HG03025 (cell line): ENCODE results near the gene NEMP1.
"Not testable (repeated sequence)": the region's sequence is repeated elsewhere in the genome, so short reads cannot be mapped to it uniquely, and the experiment has no call there.

Experiments used
- ATAC-seq: cut with Tn5 transposase; IDR thresholded peaks from one replicate; pipeline ENCODE4 v1.9.1; 2021; ENCODE audit warnings: mild to moderate bottlenecking, moderate library complexity; ENCODE audit not compliant: unreplicated experiment, low FRiP score

NEMP1 gene

GRCh38 chr12:57063991-57064685 is 14.5 kb downstream of the NEMP1 start:
- no peak for ATAC-seq

DNA sequence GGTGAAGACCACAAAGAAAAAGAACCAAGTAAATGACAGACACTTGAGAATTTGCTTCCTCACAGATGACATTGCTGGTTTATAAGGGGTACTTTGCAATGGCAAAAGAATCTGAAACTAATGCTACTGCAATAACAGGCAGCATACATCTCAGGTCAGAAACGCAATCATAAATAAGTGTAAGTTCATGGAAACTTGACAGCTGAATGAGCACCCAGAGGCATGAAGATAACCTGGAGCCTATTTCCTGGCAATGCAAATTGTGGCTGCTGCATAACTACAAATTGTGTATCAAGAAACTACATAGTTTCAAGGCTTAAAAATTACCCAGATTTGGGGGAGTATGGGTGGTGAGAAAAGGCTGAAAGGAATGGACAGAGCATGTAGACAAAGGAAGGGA is 20.1 kb downstream of the NEMP1 start:
- no peak for ATAC-seq

GRCh38 chr12:57057067-57057751 is 21.4 kb downstream of the NEMP1 start:
- ATAC-seq, result no peak

DNA sequence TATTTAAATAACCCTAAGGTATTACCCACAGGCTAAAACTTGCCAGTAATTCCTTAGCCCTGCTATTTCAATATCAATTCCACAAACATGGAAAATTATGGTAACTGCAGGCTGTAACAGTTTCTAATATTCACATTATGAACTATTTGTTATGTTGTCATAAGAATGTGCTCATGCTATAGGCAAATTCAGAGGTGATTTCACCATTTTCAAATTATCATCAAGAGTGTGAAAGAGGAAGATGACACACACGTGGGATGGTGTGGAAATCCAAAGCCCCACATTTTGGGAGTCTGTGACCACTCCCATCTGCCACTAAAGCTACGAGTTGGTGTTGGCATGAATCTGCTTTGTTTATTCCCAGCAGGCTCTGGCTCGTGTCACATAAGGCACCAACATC is 22.8 kb downstream of the NEMP1 start:
- no peak for ATAC-seq

DNA sequence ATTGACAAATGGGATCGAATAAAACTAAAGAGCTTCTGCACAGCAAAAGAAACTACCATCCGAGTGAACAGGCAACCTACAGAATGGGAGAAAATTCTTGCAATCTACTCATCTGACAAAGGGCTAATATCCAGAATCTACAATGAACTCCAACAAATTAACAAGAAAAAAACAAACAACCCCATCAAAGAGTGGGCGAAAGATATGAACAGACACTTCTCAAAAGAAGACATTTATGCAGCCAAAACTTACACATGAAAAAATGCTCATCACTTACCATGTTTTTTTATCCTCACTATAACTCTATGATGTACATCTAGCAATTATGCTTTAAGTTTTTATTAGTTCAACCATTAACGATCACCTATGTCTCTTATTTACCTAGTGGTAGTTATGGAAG is 24.7 kb downstream of the NEMP1 start:
- not testable (repeated sequence) for ATAC-seq

GRCh38 chr12:57053146-57053545 is 25.4 kb downstream of the NEMP1 start:
- not testable (repeated sequence) for ATAC-seq

GRCh38 chr12:57051011-57051410 is 27.6 kb downstream of the NEMP1 start:
- ATAC-seq, result no peak

DNA sequence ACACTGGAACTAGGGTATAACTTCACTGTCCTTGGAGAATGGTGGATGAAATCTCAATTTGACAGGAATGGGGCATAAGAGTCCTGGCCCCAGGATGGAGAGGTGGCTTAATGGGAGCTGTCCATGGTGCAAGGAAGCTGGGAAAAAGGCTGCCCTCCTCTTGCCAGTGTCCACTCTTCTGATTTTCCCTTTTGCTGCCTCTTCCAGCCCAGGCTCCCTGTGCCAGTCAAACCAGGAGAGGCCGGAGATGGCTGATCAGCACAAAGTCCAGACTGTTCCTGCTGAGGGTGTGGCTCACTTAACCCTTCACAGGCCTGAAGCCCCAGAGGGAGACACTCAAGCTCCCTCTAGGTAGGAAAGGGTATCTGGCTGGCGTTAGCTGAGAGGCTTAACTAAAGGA is 28.7 kb downstream of the NEMP1 start, which contains the start of gene MYO1A:
Gene MYO1A, minus strand, starts transcription at position 240 of the 400 bp plus-strand sequence. CDS start 1,806 bp downstream, outside the sequence.
- ATAC-seq, result no peak

- no peak for ATAC-seq
Measured at GRCh38 chr12:57049119-57049446, 29.5 kb downstream of the NEMP1 start.

- no peak for ATAC-seq
Measured at GRCh38 chr12:57048423-57049118, 30.0 kb downstream of the NEMP1 start.

- no peak for ATAC-seq
Measured at GRCh38 chr12:57047981-57048380, 30.6 kb downstream of the NEMP1 start.

GRCh38 chr12:57046947-57047890 is 31.4 kb downstream of the NEMP1 start:
- ATAC-seq, result no peak

GRCh38 chr12:57046086-57046791 is 32.4 kb downstream of the NEMP1 start:
- no peak for ATAC-seq

GRCh38 chr12:57044889-57045288 is 33.7 kb downstream of the NEMP1 start:
- no peak for ATAC-seq

- no peak for ATAC-seq
Measured at GRCh38 chr12:57044468-57044867, 34.1 kb downstream of the NEMP1 start.

DNA sequence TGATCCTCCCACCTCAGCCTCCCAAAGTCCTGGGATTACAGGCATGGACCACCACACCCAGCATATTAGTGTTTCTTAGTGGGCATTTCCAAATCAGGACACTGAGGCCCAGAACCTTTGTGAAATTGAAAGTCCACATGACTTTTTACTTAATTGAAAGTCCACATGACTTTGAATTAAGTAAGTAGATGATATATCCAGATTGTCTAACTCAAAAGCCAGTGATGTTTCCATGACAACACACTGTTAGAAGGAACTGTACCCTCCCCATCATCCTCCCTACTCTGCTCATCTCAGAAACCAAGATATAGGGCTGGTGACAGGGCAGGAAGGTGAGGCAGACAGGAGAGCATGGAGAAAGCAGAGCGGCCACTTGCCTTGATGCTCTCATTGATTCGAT is 35.9 kb downstream of the NEMP1 start:
- no peak for ATAC-seq

GRCh38 chr12:57040750-57041149 is 37.8 kb downstream of the NEMP1 start:
- ATAC-seq, result no peak

- ATAC-seq, result no peak
Measured at GRCh38 chr12:57040211-57040610, 38.4 kb downstream of the NEMP1 start.

- no peak for ATAC-seq
Measured at GRCh38 chr12:57039016-57039798, 39.4 kb downstream of the NEMP1 start.
